Nephron progenitor cell (in vitro differentiated cells): Measurements from ENCODE around the gene ATP7B.

Experiments used
- DNase-seq: peaks from one replicate; pipeline ENCODE4 v3.0.0; 2021
- H3K27ac Mint-ChIP-seq: 2 replicates; pipeline ENCODE4 v1.8.0; 2021; ENCODE audit warnings: mild to moderate bottlenecking, moderate library complexity, mixed read lengths
- H3K27me3 Mint-ChIP-seq: 2 replicates; pipeline ENCODE4 v1.8.0; 2021; ENCODE audit warnings: mild to moderate bottlenecking, low read depth, mixed read lengths; ENCODE audit not compliant: poor library complexity
- H3K36me3 Mint-ChIP-seq: 2 replicates; pipeline ENCODE4 v1.8.0; 2021; ENCODE audit warnings: low read depth, mixed read lengths
- H3K4me1 Mint-ChIP-seq: 2 replicates; pipeline ENCODE4 v1.8.0; 2021; ENCODE audit warnings: mixed read lengths
- H3K4me3 Mint-ChIP-seq: 2 replicates; pipeline ENCODE4 v1.8.0; 2021; ENCODE audit warnings: mild to moderate bottlenecking, moderate library complexity, mixed read lengths
- H3K9me3 Mint-ChIP-seq: 2 replicates; pipeline ENCODE4 v1.8.0; 2021; ENCODE audit warnings: mild to moderate bottlenecking, moderate library complexity, mixed read lengths
- TF ChIP-seq, protein P1 (sequence below): fragments of 200-600 bp; sonication (generic); IDR thresholded peaks from 2 replicates; pipeline ENCODE4 v1.5.0; 2021; ENCODE audit warnings: antibody characterized with exemption

The ATP7B gene

DNA sequence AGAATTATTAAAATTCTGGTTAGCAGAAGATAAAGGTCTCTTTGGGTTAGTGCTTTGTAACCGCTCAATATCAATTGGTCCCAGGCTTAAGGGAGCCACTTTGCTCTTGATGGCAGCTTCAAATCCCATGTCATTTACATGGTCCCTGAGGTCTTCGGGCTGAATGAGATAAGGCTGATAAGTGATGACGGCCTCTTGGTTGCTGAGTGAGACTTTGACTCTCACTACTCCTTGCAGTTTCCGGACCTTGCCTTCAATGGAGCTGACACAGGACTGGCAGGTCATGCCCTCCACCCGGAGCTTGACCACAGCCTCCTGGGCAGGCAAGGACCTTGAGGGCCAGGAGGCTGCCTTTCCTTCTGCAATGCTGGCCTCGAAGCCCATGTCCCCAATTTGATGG lies 36.8 kb downstream of the ATP7B start:
- Mint-ChIP-seq H3K4me3 (no peak overlapping the region), H3K9me3 (no peaks in the 10 kb centered on the region), H3K27me3 (peaks cover 4% of the 10 kb centered on the region), H3K27ac (no peak overlapping the region), H3K36me3 (no peaks in the 10 kb centered on the region), H3K4me1 (peaks cover 8% of the 10 kb centered on the region)
- no peak for DNase-seq
- TF ChIP-seq, protein P1, sequence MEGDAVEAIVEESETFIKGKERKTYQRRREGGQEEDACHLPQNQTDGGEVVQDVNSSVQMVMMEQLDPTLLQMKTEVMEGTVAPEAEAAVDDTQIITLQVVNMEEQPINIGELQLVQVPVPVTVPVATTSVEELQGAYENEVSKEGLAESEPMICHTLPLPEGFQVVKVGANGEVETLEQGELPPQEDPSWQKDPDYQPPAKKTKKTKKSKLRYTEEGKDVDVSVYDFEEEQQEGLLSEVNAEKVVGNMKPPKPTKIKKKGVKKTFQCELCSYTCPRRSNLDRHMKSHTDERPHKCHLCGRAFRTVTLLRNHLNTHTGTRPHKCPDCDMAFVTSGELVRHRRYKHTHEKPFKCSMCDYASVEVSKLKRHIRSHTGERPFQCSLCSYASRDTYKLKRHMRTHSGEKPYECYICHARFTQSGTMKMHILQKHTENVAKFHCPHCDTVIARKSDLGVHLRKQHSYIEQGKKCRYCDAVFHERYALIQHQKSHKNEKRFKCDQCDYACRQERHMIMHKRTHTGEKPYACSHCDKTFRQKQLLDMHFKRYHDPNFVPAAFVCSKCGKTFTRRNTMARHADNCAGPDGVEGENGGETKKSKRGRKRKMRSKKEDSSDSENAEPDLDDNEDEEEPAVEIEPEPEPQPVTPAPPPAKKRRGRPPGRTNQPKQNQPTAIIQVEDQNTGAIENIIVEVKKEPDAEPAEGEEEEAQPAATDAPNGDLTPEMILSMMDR: no peak

DNA sequence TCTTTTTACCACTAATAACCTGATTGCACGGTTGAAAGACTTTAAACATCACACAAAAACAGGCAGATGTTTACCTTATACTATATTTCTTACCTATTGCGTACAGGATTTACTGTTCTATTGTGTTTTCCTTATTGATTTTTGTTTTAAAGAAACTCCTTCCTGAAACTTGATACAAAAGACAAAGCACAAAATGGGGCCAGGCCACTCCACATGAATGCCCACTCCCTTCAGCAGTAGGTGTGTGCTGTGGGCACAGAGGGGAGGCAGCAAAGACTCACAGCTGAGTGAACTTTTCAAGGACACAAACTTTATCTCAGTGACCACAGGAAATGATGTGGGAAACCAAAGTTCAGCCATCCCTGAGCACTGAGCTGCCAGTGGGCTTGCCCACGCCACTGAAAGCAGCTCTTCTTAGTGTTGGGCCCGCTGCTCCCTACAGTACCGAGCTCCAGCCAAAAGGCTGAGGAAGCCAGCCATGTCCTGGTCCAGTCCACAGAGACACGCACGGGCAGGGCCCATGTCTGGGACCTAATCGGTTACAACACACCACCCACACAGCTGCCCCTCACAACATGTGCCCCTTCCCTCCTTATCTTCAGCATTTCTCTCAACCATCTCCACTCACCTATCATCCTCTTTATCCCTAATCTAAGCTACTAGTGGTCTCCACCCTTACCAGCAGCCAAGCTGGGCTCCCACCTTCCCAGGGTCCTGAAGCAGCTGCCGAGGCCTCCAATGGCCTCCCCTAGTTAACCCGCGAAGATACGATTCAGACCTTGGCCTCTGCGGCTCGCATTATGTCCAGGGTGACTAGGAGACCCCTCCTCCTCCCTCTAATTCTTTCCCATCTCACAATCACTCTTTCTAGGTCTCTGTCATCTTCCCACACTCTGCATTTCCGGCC lies 39.5 kb downstream of the ATP7B start:
- DNase-seq: no peak
- Mint-ChIP-seq H3K4me1 (peaks cover 8% of the 10 kb centered on the region), H3K27me3 (peaks cover 4% of the 10 kb centered on the region), H3K27ac (peak overlapping the region; percentile 43), H3K4me3 (no peak overlapping the region), H3K36me3 (peaks cover 8% of the 10 kb centered on the region), H3K9me3 (no peaks in the 10 kb centered on the region)
- TF ChIP-seq, protein P1: no peak

DNA sequence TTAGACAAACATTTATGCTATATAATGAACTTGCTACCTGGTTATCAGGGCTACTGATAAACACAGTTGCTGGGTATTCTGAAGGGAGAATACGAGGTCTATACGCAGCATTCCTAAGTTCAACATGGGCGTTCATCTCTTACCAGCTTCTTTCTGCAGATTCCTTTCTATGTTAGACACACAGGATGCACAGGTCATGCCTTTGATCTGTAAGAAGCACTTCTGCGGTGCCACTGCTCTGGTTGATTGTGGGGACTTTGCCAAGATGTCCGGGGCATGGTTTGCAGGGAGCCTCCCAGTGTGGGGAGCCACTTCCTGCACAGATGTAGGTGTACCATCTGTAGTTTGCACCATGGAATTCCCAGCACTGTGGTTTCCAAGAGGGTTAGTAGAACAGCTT lies 40.9 kb downstream of the ATP7B start:
- DNase-seq: no peak
- TF ChIP-seq, protein P1: no peak
- Mint-ChIP-seq H3K4me3 (no peak overlapping the region), H3K27ac (no peak overlapping the region), H3K4me1 (peaks cover 8% of the 10 kb centered on the region), H3K36me3 (peaks cover 12% of the 10 kb centered on the region), H3K9me3 (no peaks in the 10 kb centered on the region), H3K27me3 (peaks cover 7% of the 10 kb centered on the region)

DNA sequence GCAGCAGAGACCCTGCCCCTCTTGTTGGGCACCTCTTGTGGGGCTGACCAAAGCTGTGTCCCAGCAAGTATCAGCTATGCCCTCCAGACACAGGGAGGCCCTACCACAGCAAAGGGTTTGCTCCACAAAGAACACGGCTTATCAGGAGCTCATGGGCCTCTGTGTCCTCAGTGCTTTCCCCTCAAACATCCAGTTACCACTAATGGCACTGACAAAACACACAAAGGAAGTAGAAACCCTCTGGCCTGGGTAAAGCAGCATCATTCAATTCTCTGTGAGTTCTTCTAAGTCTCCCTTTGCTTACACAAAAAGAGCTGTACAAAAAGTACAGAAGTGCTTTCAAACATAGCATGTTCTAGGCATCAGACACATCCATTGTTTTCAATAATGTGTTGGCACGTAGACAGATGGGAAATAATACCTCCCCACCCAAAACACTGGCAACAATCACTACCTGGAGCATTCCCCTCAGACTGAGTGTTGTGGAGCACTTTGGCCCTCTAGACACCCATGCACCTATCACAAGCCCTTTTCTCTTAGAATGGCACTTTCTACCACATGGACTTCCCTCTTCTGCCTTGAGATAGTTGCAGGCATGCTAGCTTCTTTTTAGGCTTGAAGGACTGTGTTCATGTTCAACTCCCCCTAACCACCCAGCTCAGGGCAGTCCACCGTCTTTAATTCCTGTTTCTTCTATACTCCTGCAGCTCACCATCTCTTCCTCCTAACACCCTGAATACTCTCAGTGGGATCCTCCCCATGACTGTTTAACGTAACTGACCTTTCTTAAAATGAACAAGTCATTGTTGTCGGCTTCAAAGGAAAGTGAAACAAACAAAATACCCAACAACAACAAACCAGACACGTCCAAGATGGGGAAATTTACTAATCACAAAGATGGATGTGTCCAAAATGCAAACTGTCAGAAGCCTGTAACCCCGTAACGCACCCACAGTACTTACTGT lies 43.5 kb downstream of the ATP7B start:
- Mint-ChIP-seq H3K9me3 (no peaks in the 10 kb centered on the region), H3K36me3 (peaks cover 12% of the 10 kb centered on the region), H3K27ac (peak overlapping the region; percentile 55), H3K27me3 (peaks cover 7% of the 10 kb centered on the region), H3K4me3 (no peak overlapping the region), H3K4me1 (peaks cover 8% of the 10 kb centered on the region)
- no peak for DNase-seq
- TF ChIP-seq, protein P1: no peak

DNA sequence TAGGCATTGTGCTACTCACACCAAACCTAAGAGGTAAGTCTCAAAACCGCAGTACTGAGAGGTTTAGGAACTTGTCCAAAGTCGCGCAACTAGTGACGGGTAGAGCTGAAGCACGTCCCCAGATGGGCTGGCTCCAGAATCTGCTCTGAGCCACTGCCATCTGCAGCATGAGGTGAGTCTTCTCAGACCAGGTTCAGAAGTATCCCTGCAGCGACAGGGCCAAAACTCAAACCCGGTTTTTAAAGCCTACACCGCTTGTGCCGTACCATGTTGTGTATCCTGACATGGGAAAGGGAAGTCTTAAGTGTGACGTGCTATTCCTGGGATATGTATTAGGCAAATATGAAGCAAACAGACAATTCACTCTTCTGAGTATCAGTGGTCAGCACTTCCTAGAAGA lies 45.1 kb downstream of the ATP7B start:
- TF ChIP-seq, protein P1: no peak
- Mint-ChIP-seq H3K36me3 (peaks cover 12% of the 10 kb centered on the region), H3K9me3 (no peaks in the 10 kb centered on the region), H3K27ac (no peak overlapping the region), H3K4me1 (no peaks in the 10 kb centered on the region), H3K27me3 (peaks cover 10% of the 10 kb centered on the region), H3K4me3 (no peak overlapping the region)
- no peak for DNase-seq
